H1 (cell line): ENCODE results near the gene TP63. TPM values are rescaled to one million over a fixed set of nuclear protein-coding genes. Genes with fewer than 3 reads are reported as not detected.

Experiments used
- CTCF ChIA-PET: fragments of 300-600 bp; sonication (Branson Sonifier 250); formaldehyde crosslinking; loops from one replicate; lab custom pipeline; 2021; ENCODE audit not compliant: partially characterized antibody; lab: Charles Lee
- POLR2A ChIA-PET: fragments of 300-600 bp; sonication (Branson Sonifier 250); formaldehyde crosslinking; loops from one replicate; lab custom pipeline; 2021; ENCODE audit warnings: inconsistent platforms; ENCODE audit not compliant: partially characterized antibody; lab: Charles Lee
- DNase-seq, 2 experiments: peaks; one replicate each; pipeline versions ENCODE4 v3.0.0 to v3.0.0-alpha.2; 2010 to 2022; ENCODE audit warnings: low spot score in 2 of 2, low read depth in 1 of 2, mixed read lengths in 1 of 2
- FAIRE-seq: peaks from 2 replicates; lab custom pipeline; 2011; peaks lifted over from hg19 to GRCh38; lab: Jason Lieb, UNC
- H2AFZ ChIP-seq: 2 replicates; pipeline ENCODE4 v1.8.1; 2012; ENCODE audit warnings: low read length, inconsistent platforms
- H2AK5ac ChIP-seq: 2 replicates; pipeline ENCODE4 v1.6.1; 2013; ENCODE audit warnings: low read depth, low read length
- H2BK120ac ChIP-seq: replicated peaks from 2 replicates; pipeline ENCODE3; 2013; ENCODE audit warnings: low read depth, low read length, inconsistent platforms
- H2BK12ac ChIP-seq: 2 replicates; pipeline ENCODE4 v1.6.1; 2013; ENCODE audit warnings: low read depth, low read length
- H2BK15ac ChIP-seq: 2 replicates; pipeline ENCODE4 v1.6.1; 2013; ENCODE audit warnings: low read length
- H2BK20ac ChIP-seq: 2 replicates; pipeline ENCODE4 v1.6.1; 2013; ENCODE audit warnings: low read length
- H2BK5ac ChIP-seq: 2 replicates; pipeline ENCODE4 v1.6.1; 2013; ENCODE audit warnings: low read depth, low read length
- H3K14ac ChIP-seq: 2 replicates; pipeline ENCODE4 v1.6.1; 2013; ENCODE audit warnings: inconsistent platforms; ENCODE audit not compliant: insufficient read length
- H3K18ac ChIP-seq: 2 replicates; pipeline ENCODE4 v1.6.1; 2013; ENCODE audit warnings: low read length; ENCODE audit errors: extremely low read depth
- H3K23ac ChIP-seq: 2 replicates; pipeline ENCODE4 v1.6.1; 2013; ENCODE audit warnings: inconsistent platforms; ENCODE audit not compliant: insufficient read length
- H3K23me2 ChIP-seq: 2 replicates; pipeline ENCODE4 v1.6.1; 2013; ENCODE audit warnings: low read depth, low read length
- H3K27ac ChIP-seq: 2 replicates; pipeline ENCODE4 v1.6.1; 2011; ENCODE audit warnings: low read depth, low read length, inconsistent platforms
- H3K27me3 ChIP-seq, 4 experiments: replicated peaks in 1 of 4; 1 replicate in 1 of 4; 2 replicates in 3 of 4; pipeline versions ENCODE4 v1.6.1 to v1.8.1; 2011 to 2013; ENCODE audit warnings: low read length in 3 of 4, mild to moderate bottlenecking in 3 of 4, inconsistent platforms in 2 of 4, mixed read lengths in 2 of 4, moderate library complexity in 1 of 4; ENCODE audit not compliant: control insufficient read depth in 3 of 4, insufficient read depth in 3 of 4; ENCODE audit errors: extremely low read depth in 1 of 4
- H3K36me3 ChIP-seq, 4 experiments: 2 replicates each; pipeline versions ENCODE4 v1.6.1 to v1.8.1; 2011 to 2013; ENCODE audit warnings: mild to moderate bottlenecking in 4 of 4, low read length in 3 of 4, moderate library complexity in 2 of 4, control low read depth in 1 of 4, inconsistent platforms in 1 of 4; ENCODE audit not compliant: insufficient read depth in 4 of 4, control insufficient read depth in 2 of 4
- H3K4ac ChIP-seq: replicated peaks from 2 replicates; pipeline ENCODE3; 2013; ENCODE audit warnings: low read length, low read depth, mixed read lengths, inconsistent platforms; ENCODE audit not compliant: insufficient read length
- H3K4me1 ChIP-seq, 4 experiments: replicated peaks in 1 of 4; 1 replicate in 1 of 4; 2 replicates in 3 of 4; pipeline versions ENCODE4 v1.6.1 to v1.8.1; 2011 to 2013; ENCODE audit warnings: low read length in 3 of 4, inconsistent platforms in 2 of 4, mixed read lengths in 1 of 4; ENCODE audit not compliant: insufficient read depth in 4 of 4, control insufficient read depth in 3 of 4
- H3K4me2 ChIP-seq, 2 experiments: 2 replicates each; pipeline versions ENCODE4 v1.6.1 to v1.8.1; 2011 to 2013; ENCODE audit warnings: low read depth in 2 of 2, low read length in 2 of 2, control low read depth in 1 of 2, inconsistent platforms in 1 of 2, mild to moderate bottlenecking in 1 of 2; ENCODE audit not compliant: insufficient read depth in 1 of 2
- H3K4me3 ChIP-seq, 4 experiments: fragments of 200-600, 300-600 bp in 1 of 4; sonication (generic), shearing (Covaris generic), sonication (Bioruptor Twin) in 1 of 4; 2 replicates each; pipeline versions ENCODE4 v1.5.1 to v1.8.1; 2011 to 2016; ENCODE audit warnings: low read length in 4 of 4, low read depth in 3 of 4, control low read depth in 2 of 4, inconsistent platforms in 2 of 4, mild to moderate bottlenecking in 2 of 4, mixed read lengths in 1 of 4, moderate library complexity in 1 of 4; ENCODE audit not compliant: insufficient read depth in 2 of 4; ENCODE audit errors: extremely low read depth in 1 of 4
- H3K56ac ChIP-seq: replicated peaks from 2 replicates; pipeline ENCODE3; 2013; ENCODE audit warnings: low read depth, mild to moderate bottlenecking, mixed read lengths, low read length, inconsistent platforms; ENCODE audit not compliant: insufficient read length
- H3K79me1 ChIP-seq: 2 replicates; pipeline ENCODE4 v1.6.1; 2013; ENCODE audit warnings: low read depth, low read length, control low read depth
- H3K79me2 ChIP-seq, 2 experiments: 2 replicates each; pipeline versions ENCODE4 v1.6.1 to v1.8.1; 2012 to 2013; ENCODE audit warnings: low read length in 2 of 2, mild to moderate bottlenecking in 2 of 2, inconsistent platforms in 1 of 2; ENCODE audit not compliant: insufficient read depth in 2 of 2, control insufficient read depth in 1 of 2
- H3K9ac ChIP-seq, 4 experiments: replicated peaks in 1 of 4; 1 replicate in 1 of 4; 2 replicates in 3 of 4; pipeline versions ENCODE4 v1.6.1 to v1.8.1; 2011 to 2013; ENCODE audit warnings: low read depth in 3 of 4, low read length in 3 of 4, control low read depth in 2 of 4, mild to moderate bottlenecking in 2 of 4, moderate library complexity in 2 of 4, inconsistent platforms in 1 of 4; ENCODE audit errors: extremely low read depth in 1 of 4
- H3K9me3 ChIP-seq, 2 experiments: 2 replicates each; pipeline versions ENCODE4 v1.6.1 to v1.8.1; 2012 to 2013; ENCODE audit warnings: mild to moderate bottlenecking in 2 of 2, moderate library complexity in 2 of 2, control low read depth in 1 of 2, inconsistent platforms in 1 of 2, low read depth in 1 of 2, low read length in 1 of 2, mixed read lengths in 1 of 2; ENCODE audit not compliant: insufficient read depth in 2 of 2
- H4K20me1 ChIP-seq, 2 experiments: replicated peaks in 1 of 2; 2 replicates each; pipeline versions ENCODE3 to v1.8.1; 2011 to 2013; ENCODE audit warnings: inconsistent platforms in 2 of 2, low read length in 2 of 2, mild to moderate bottlenecking in 1 of 2; ENCODE audit not compliant: insufficient read depth in 2 of 2, control insufficient read depth in 1 of 2
- H4K5ac ChIP-seq: 2 replicates; pipeline ENCODE4 v1.6.1; 2013; ENCODE audit warnings: low read length, low read depth, mixed read lengths, inconsistent platforms; ENCODE audit not compliant: insufficient read length
- H4K8ac ChIP-seq: 2 replicates; pipeline ENCODE4 v1.8.0; 2013; ENCODE audit warnings: mild to moderate bottlenecking, moderate library complexity, low read length, inconsistent platforms; ENCODE audit not compliant: insufficient read depth; ENCODE audit errors: extremely low read depth
- H4K91ac ChIP-seq: replicated peaks from 2 replicates; pipeline ENCODE3; 2013; ENCODE audit warnings: low read length, mixed read lengths, inconsistent platforms; ENCODE audit not compliant: insufficient read length
- ASH2L ChIP-seq: fragments of 200-600, 300-600 bp; sonication (generic); IDR thresholded peaks from one replicate; pipeline ENCODE4 v1.7.1; 2017; ENCODE audit warnings: low read length
- BCL11A ChIP-seq, 2 experiments: IDR thresholded peaks; one replicate each; pipeline ENCODE4 v1.6.1; 2011; ENCODE audit warnings: low read depth in 2 of 2, low read length in 2 of 2, mild to moderate bottlenecking in 2 of 2
- CBX5 ChIP-seq: fragments of 300-800, 300-1000 bp; sonication (generic); IDR thresholded peaks from 2 replicates; pipeline ENCODE4 v1.7.1; 2016; ENCODE audit warnings: antibody characterized with exemption, low read length, low read depth
- CREB1 ChIP-seq: IDR thresholded peaks from 2 replicates; pipeline ENCODE4 v1.6.1; 2012; ENCODE audit warnings: inconsistent platforms
- EP300 ChIP-seq, 2 experiments: IDR thresholded peaks; 1 replicate in 1 of 2; 2 replicates in 1 of 2; pipeline ENCODE4 v1.6.1; 2011 to 2012; ENCODE audit warnings: low read depth in 2 of 2, low read length in 2 of 2, mild to moderate bottlenecking in 2 of 2, borderline replicate concordance in 1 of 2, inconsistent platforms in 1 of 2, moderate library complexity in 1 of 2
- FOSL1 ChIP-seq: IDR thresholded peaks from 2 replicates; pipeline ENCODE4 v1.6.1; 2011; ENCODE audit warnings: mild to moderate bottlenecking, low read depth, low read length, moderate library complexity; ENCODE audit not compliant: insufficient read depth
- GABPA ChIP-seq: IDR thresholded peaks from 2 replicates; pipeline ENCODE4 v1.6.1; 2011; ENCODE audit warnings: mild to moderate bottlenecking, low read length, moderate library complexity, borderline replicate concordance; ENCODE audit not compliant: insufficient read depth
- HDAC2 ChIP-seq, 2 experiments: fragments of 300-600 bp in 1 of 2; sonication (generic) in 1 of 2; IDR thresholded peaks; 2 replicates each; pipeline ENCODE4 v1.6.1; 2011 to 2012; ENCODE audit warnings: low read depth in 2 of 2, low read length in 2 of 2, mild to moderate bottlenecking in 2 of 2, moderate library complexity in 2 of 2, borderline replicate concordance in 1 of 2, inconsistent platforms in 1 of 2
- MAFK ChIP-seq: IDR thresholded peaks from 2 replicates; pipeline ENCODE4 v1.6.1; 2012; ENCODE audit warnings: low read depth, mild to moderate bottlenecking, improper control_type of control experiment, low read length
- NANOG ChIP-seq: IDR thresholded peaks from 2 replicates; pipeline ENCODE4 v1.6.1; 2011; ENCODE audit warnings: low read length, low read depth, mild to moderate bottlenecking, inconsistent platforms; ENCODE audit not compliant: insufficient read depth, poor library complexity, severe bottlenecking
- POLR2A ChIP-seq, 2 experiments: IDR thresholded peaks; 1 replicate in 1 of 2; 2 replicates in 1 of 2; pipeline ENCODE4 v1.6.1; 2011; ENCODE audit warnings: low read depth in 2 of 2, low read length in 2 of 2, mild to moderate bottlenecking in 2 of 2; ENCODE audit errors: control extremely low read depth in 1 of 2
- SAP30 ChIP-seq: fragments of 300-600 bp; sonication (generic); IDR thresholded peaks from 2 replicates; pipeline ENCODE4 v1.7.1; 2012; ENCODE audit warnings: low read length, moderate library complexity, mild to moderate bottlenecking, inconsistent platforms; ENCODE audit not compliant: insufficient read depth, insufficient replicate concordance
- SIN3A ChIP-seq, 2 experiments: IDR thresholded peaks in 1 of 2; conservative IDR thresholded peaks in 1 of 2; 2 replicates each; pipeline ENCODE4 v1.6.1; 2011 to 2012; ENCODE audit warnings: low read length in 2 of 2, improper control_type of control experiment in 1 of 2, low read depth in 1 of 2, mild to moderate bottlenecking in 1 of 2
- WGBS, 2 experiments: shearing (Covaris generic) in 1 of 2; methylation state at CpG; one replicate each; pipeline versions ENCODE4 v1.1.6 to v1.1.7; 2013 to 2015; ENCODE audit warnings: low lambda C conversion rate in 2 of 2, mixed read lengths in 2 of 2, inconsistent platforms in 1 of 2, low coverage in 1 of 2, missing lambda C conversion rate in 1 of 2; ENCODE audit not compliant: insufficient replicate concordance in 2 of 2, insufficient coverage in 1 of 2, insufficient read length in 1 of 2; ENCODE audit errors: extremely low coverage in 1 of 2, missing lambda C conversion rate in 1 of 2; 5-methylcytosine and 5-hydroxymethylcytosine counted together
- polyA plus RNA-seq, 7 experiments: library from polyadenylated mRNA; depleted of rRNA in 3 of 7; stranded (reverse) in 5 of 7; unstranded in 2 of 7; fragments of >200 nt in 5 of 7; fragments of 200-250 nt in 2 of 7; gene quantifications; 1 replicate in 5 of 7; 2 replicates in 1 of 7; 4 replicates in 1 of 7; pipeline versions ENCODE4 v1.2.1 to v1.2.3, GENCODE V29; 2011 to 2013; ENCODE audit warnings: missing spikeins in 2 of 7, mixed read lengths in 2 of 7
- total RNA-seq: library from RNA; stranded (reverse); fragmentation: NEBNext Ultra II Directional; extraction: Animal tissue kit (Norgen Biotek cat#: 25700); gene quantifications from 2 replicates; pipeline ENCODE4 v1.2.1, GENCODE V29; 2021
- TF ChIP-seq, protein P1 (sequence below): IDR thresholded peaks from 2 replicates; pipeline ENCODE4 v1.6.1; 2012; ENCODE audit warnings: inconsistent platforms

Gene TP63
- total and polyA plus RNA-seq, 2 of the 8 experiments (the other 6 are each of a cell fraction or from before 2014, with no cell fraction given): not detected

DNA sequence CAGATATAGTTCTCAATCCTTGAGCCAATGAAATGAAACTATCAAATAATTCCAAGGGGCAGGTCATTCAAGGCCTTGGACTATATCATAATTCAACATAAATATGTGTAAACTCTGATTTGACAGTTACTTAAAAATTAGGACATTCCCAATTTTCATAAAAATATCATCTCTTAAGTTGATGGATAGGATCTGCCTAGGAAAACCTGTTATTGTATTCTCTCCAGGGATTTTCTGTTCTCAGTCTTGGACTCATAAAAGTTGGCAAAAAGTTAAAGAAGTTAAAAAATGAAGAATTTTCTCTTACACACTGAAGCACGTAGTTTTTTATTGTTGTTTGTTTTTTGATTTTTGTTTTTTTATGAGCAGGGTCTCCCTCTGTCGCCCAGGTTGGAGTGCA is 109.0 kb downstream of the TP63 start:
- H2AFZ ChIP-seq: no peak overlapping the region
- H3K4me2 ChIP-seq: no peak overlapping the region
- no peaks in the 10 kb centered on the region for H3K27me3 ChIP-seq
- no peak overlapping the region for H3K18ac ChIP-seq
- no peak overlapping the region for H2AK5ac ChIP-seq
- ChIA-PET POLR2A (no interaction called here), CTCF (no interaction called here)
- no peaks in the 10 kb centered on the region for H3K79me2 ChIP-seq
- H4K91ac ChIP-seq: no peak overlapping the region
- no peak overlapping the region for H3K56ac ChIP-seq
- no peak overlapping the region for H3K4me3 ChIP-seq
- no peaks in the 10 kb centered on the region for H3K36me3 ChIP-seq
- H4K20me1 ChIP-seq: no peaks in the 10 kb centered on the region
- H3K9me3 ChIP-seq: no peaks in the 10 kb centered on the region
- H3K4me1 ChIP-seq: no peaks in the 10 kb centered on the region
- H3K27ac ChIP-seq: no peak overlapping the region
- H4K8ac ChIP-seq: no peak overlapping the region
- no peak overlapping the region for H3K23ac ChIP-seq
- no peak overlapping the region for H2BK12ac ChIP-seq
- H2BK15ac ChIP-seq: no peak overlapping the region
- no peaks in the 10 kb centered on the region for H3K23me2 ChIP-seq
- DNase-seq: no peak
- no peak overlapping the region for H2BK5ac ChIP-seq
- 95% methylated on average over 2 of the region's 2 CpGs; no CpG with 5 or more reads in 1 of the 2 experiments for WGBS, 2 experiments
- no peak overlapping the region for H3K4ac ChIP-seq
- H4K5ac ChIP-seq: no peak overlapping the region
- FAIRE-seq: no peak
- no peak overlapping the region for H3K9ac ChIP-seq
- no peak overlapping the region for H2BK20ac ChIP-seq
- no peak overlapping the region for H3K14ac ChIP-seq
- H2BK120ac ChIP-seq: no peak overlapping the region
- no peaks in the 10 kb centered on the region for H3K79me1 ChIP-seq
- no peak for TF ChIP-seq CREB1
- no peak for TF ChIP-seq FOSL1
- TF ChIP-seq HDAC2 (IDR thresholded peaks at IDR 0.05; ENCODE audit: borderline replicate concordance in 1 of 2, low read depth in 2 of 2, low read length in 2 of 2): no peak
- no peak for TF ChIP-seq EP300 (IDR thresholded peaks at IDR 0.05; ENCODE audit: borderline replicate concordance in 1 of 2, low read depth in 2 of 2, low read length in 2 of 2)
- TF ChIP-seq CBX5: no peak
- no peak for TF ChIP-seq BCL11A (IDR thresholded peaks at IDR 0.05; ENCODE audit: low read depth in 2 of 2, low read length in 2 of 2)
- TF ChIP-seq GABPA: no peak
- TF ChIP-seq POLR2A (IDR thresholded peaks at IDR 0.05; ENCODE audit: control extremely low read depth in 1 of 2, low read depth in 2 of 2, low read length in 2 of 2): no peak
- TF ChIP-seq MAFK: no peak
- TF ChIP-seq, protein P1, sequence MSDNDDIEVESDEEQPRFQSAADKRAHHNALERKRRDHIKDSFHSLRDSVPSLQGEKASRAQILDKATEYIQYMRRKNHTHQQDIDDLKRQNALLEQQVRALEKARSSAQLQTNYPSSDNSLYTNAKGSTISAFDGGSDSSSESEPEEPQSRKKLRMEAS: no peak
- TF ChIP-seq ASH2L: no peak
- TF ChIP-seq SAP30: no peak
- no peak for TF ChIP-seq SIN3A (conservative IDR thresholded peaks at IDR 0.05 in 1 of 2, IDR thresholded peaks at IDR 0.05 in 1 of 2; ENCODE audit: low read depth in 1 of 2, low read length in 2 of 2)
- TF ChIP-seq NANOG: no peak
